A549 treated with AZD9567 at 1 μM for 4 hours (cell line): ENCODE data around the gene TMEM231. TPM values are rescaled to one million over a fixed set of nuclear protein-coding genes. Genes with fewer than 3 reads are reported as not detected.

Experiments
- total RNA-seq: library from RNA; stranded (reverse); fragments of 200-300 nt; extraction: Qiagen RNA extraction; gene quantifications from 5 replicates; pipeline ENCODE4 v1.2.3, GENCODE V29; 2022; ENCODE audit not compliant: insufficient read depth

Gene TMEM231, protein sequence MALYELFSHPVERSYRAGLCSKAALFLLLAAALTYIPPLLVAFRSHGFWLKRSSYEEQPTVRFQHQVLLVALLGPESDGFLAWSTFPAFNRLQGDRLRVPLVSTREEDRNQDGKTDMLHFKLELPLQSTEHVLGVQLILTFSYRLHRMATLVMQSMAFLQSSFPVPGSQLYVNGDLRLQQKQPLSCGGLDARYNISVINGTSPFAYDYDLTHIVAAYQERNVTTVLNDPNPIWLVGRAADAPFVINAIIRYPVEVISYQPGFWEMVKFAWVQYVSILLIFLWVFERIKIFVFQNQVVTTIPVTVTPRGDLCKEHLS
- 9.4 to 12.9 TPM (median 10.5 TPM) in 5 replicates for total RNA-seq

DNA sequence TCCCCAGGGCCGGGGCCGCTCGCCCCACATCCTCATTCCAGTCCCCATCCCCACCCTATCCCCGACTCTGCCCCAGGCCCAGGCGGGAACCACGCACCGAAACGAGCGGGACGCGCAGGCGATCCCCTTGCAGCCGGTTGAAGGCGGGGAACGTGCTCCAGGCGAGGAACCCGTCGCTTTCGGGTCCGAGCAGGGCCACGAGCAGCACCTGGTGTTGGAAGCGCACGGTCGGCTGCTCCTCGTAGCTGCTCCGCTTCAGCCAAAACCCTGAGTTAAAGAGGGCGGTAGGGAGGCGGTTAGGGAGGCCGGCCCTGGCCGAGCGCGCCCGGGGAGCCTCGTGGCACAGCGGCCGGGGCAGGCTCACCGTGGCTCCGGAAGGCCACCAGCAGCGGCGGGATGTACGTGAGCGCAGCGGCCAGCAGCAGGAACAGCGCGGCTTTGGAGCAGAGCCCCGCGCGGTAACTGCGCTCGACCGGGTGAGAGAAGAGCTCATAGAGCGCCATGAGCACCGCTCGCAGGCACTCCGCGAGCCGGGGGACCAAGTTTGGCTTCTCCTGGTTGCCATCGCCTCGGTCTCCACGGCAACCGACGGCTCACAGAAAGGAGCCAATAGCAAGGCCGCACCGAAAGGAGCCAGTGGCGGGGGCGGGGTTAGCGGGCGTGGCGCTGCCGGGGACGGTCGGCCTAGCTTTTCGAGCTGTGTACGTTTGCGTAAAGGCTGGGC lies at the start of gene TMEM231:
Gene TMEM231, minus strand, starts transcription at position 546 of the 724 bp plus-strand sequence. Its CDS starts 43 bp downstream, at position 503.

DNA sequence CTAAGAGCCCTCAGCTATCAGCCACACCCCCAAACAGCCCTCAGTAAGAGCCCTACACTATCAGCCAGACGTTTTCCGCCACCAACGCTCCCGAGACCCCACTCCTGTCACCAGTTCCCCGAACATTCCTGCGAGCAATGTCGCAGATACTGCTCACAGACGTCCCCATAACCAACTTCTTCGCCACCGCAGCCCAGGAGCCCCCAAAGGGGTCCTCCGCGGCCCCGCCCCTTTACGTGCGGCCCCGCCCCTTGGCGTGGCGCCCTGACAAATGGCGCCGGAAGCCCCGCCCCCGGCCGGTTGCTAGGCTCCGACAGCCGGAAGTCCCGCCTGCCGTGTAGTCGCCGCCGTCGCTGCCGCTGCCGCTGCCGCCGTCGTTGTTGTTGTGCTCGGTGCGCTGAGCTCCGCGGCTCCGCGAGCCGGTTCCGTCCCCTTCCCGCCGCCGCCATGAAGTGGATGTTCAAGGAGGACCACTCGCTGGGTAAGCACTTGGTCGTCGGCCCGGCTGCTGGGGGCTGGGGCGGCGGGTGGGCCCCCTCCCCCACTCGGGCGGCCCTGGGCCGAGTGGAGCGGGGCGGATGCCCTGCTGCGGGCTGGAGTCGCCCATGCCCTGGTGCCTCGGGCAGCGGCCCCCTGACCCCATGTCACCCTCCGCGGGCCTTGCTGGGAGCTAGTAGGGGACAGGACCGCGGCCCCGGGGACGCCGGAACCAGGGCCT lies 10.1 kb upstream of the TMEM231 start, which contains the start of gene GABARAPL2:
Gene GABARAPL2, plus strand, starts transcription at position 340 of the 718 bp plus-strand sequence. Its CDS starts 108 bp downstream, at position 448.

DNA sequence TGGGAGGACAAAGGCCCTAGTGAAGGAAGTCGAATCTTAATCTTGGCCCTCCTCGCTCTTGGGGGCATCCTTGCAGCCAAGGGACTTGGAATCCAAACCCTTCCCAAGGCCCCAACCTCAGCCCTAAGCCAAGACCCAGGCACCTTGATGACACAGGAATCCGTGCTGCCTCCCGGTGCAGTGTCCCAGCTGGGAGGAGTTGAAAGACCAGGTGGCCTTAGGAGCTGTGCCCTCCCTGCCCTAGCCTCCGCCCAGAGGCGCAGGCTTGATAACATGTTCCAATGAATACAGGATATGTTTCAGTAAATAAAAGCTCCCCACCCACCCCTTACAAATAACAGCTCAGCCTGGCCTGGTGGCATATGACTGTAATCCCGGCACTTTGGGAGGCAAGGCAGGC lies 20.2 kb downstream of the TMEM231 start, which contains the start of gene CHST5:
Gene CHST5, minus strand, starts transcription at position 208 of the 400 bp plus-strand sequence. CDS start 5,724 bp downstream, outside the sequence.

DNA sequence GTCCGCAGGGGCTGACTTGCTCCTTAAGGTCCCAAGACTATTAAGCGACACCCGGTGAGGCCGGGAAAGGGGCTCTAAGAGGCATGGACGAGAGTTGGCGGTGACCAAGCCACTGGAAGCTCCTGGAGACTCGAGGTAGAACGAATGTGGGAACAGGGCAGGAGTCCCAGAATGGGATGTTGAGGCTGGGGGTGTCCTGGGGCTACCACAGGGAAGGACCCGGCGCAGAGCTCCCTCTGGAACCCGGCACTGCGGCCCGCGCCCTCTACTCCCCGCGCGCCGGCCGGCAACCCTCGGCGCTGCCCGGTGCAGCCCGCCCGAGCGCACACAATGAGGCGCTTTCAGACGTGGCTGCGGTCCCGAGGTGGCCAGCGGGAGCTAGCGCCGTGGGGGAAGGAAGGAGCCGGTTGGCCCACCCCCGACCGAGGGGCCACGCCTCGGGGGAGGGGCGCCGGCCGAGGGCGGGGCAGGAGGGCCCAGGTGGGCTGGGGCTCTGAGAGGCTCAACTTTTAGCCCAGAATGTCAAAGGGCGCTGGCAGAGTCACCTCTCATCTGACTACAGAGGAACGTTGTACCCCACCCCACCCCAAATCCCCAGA lies 60.9 kb downstream of the TMEM231 start, which contains the start of gene CHST6:
Gene CHST6, minus strand, starts transcription at position 366 of the 599 bp plus-strand sequence. CDS start 15,613 bp downstream, outside the sequence.

Other genes starting within 250 kb of the TMEM231 start
- 53.9 to 76.5 TPM (median 61.0 TPM) in 5 replicates for gene CFDP1, start 122.7 kb downstream of the TMEM231 start, total RNA-seq
- 15.2 to 18.3 TPM (median 16.9 TPM) in 5 replicates for gene TMEM170A, start 91.6 kb downstream of the TMEM231 start, total RNA-seq
- 0.12 to 0.20 TPM (median 0.14 TPM) in 4 of 5 replicates, not detected in the other for gene CHST6, start 60.8 kb downstream of the TMEM231 start, total RNA-seq
- 0.03 to 0.18 TPM (median 0.03 TPM) in 3 of 5 replicates, not detected in the others for gene CHST5, start 20.1 kb downstream of the TMEM231 start, total RNA-seq
- gene GABARAPL2, start 10.1 kb upstream of the TMEM231 start, total RNA-seq: 76.4 to 95.7 TPM (median 90.8 TPM) in 5 replicates
- 28.4 to 40.0 TPM (median 39.5 TPM) in 5 replicates for gene ADAT1, start 67.0 kb upstream of the TMEM231 start, total RNA-seq
- gene KARS1, start 91.4 kb upstream of the TMEM231 start, total RNA-seq: 155 to 203 TPM (median 165 TPM) in 5 replicates
- 45.4 to 51.7 TPM (median 47.7 TPM) in 5 replicates for gene TERF2IP, start 91.5 kb upstream of the TMEM231 start, total RNA-seq
- gene CPHXL2, start 120.8 kb upstream of the TMEM231 start, total RNA-seq: not detected in 5 replicates
- 0.07 TPM in 1 of 5 replicates, not detected in the others for gene DUXB, start 145.2 kb upstream of the TMEM231 start, total RNA-seq
- gene CPHXL, start 170.2 kb upstream of the TMEM231 start, total RNA-seq: not detected in 5 replicates